ENCODE measurements around the gene CCNH. TPM values are rescaled to one million over a fixed set of nuclear protein-coding genes. Genes with fewer than 3 reads are reported as not detected.

Gene CCNH
- polyA plus RNA-seq, 1 of the 3 experiments (the other 2 are of a cell fraction) = 29.1 TPM

- Histone ChIP-seq H3F3A (replicated peaks; ENCODE audit: insufficient read depth) (peaks cover 61% of the 10 kb centered on the region), H3K9ac (no peak overlapping the region), H3K4me2 (no peak overlapping the region), H3K79me2 (ENCODE audit: insufficient read depth) (peaks cover 33% of the 10 kb centered on the region; the same call in 1 of the 2 replicates), H3K27me3 (ENCODE audit: insufficient read depth) (no peaks in the 10 kb centered on the region), H3K4me1 (ENCODE audit: control insufficient read depth in 1 of 2, insufficient read depth in 2 of 2, low read depth in 1 of 2, low read length in 1 of 2) (peaks cover 0 to 25% of the 10 kb centered on the region in 2 experiments; a peak in 3 of 4 replicates), H3K4me3 (ENCODE audit: low read depth in 2 of 2, low read length in 1 of 2) (no peak overlapping the region), H2AFZ (ENCODE audit: low read depth) (no peak overlapping the region), H3K27ac (ENCODE audit: low read depth in 2 of 2, low read length in 1 of 2) (peak overlapping the region; percentile 34 to 96; a peak in 3 of 4 replicates), H4K20me1 (ENCODE audit: insufficient read depth) (no peaks in the 10 kb centered on the region), H3K9me2 (no peaks in the 10 kb centered on the region), H3K9me3 (no peaks in the 10 kb centered on the region), H3K36me3 (replicated peaks in 1 of 2; ENCODE audit: control insufficient read depth in 1 of 2, insufficient read depth in 2 of 2, low read length in 1 of 2) (peaks cover 91 to 98% of the 10 kb centered on the region in 2 experiments)
- CTCF ChIA-PET = interaction anchor here (1.0 to 1.2 kb wide), 3 partner anchors 10 to 24 kb away, joined by 3 to 5 read pairs (median 3); no protein-coding TSS in a partner anchor
- WGBS (ENCODE audit: low lambda C conversion rate) = 96% methylated on average over 3 of the region's 3 CpGs
- TF ChIP-seq MEF2A (IDR thresholded peaks at IDR 0.05; ENCODE audit: borderline replicate concordance, low read depth) (no peak), TEAD4 (IDR thresholded peaks at IDR 0.05; ENCODE audit: borderline replicate concordance, insufficient read depth) (no peak), FOXJ3 (CRISPR knock-in tag; IDR thresholded peaks at IDR 0.05) (no peak)
- no peak for DNase-seq
- POLR2A ChIA-PET = no interaction called here
Observed at GRCh38 chr5:87390075-87390474, 22.7 kb downstream of the CCNH start.

GRCh38 chr5:87389296-87390034 is 23.3 kb downstream of the CCNH start:
- Histone ChIP-seq H3K4me2 (no peak overlapping the region), H3K27ac (ENCODE audit: low read depth in 2 of 2, low read length in 1 of 2) (peak overlapping the region; percentile 34 to 96; a peak in 3 of 4 replicates), H3K36me3 (replicated peaks in 1 of 2; ENCODE audit: control insufficient read depth in 1 of 2, insufficient read depth in 2 of 2, low read length in 1 of 2) (peaks cover 91 to 98% of the 10 kb centered on the region in 2 experiments), H4K20me1 (ENCODE audit: insufficient read depth) (no peaks in the 10 kb centered on the region), H3K4me1 (ENCODE audit: control insufficient read depth in 1 of 2, insufficient read depth in 2 of 2, low read depth in 1 of 2, low read length in 1 of 2) (peaks cover 0 to 21% of the 10 kb centered on the region in 2 experiments; a peak in 3 of 4 replicates), H3K27me3 (ENCODE audit: insufficient read depth) (no peaks in the 10 kb centered on the region), H2AFZ (ENCODE audit: low read depth) (no peak overlapping the region), H3K9me3 (no peaks in the 10 kb centered on the region), H3K9ac (no peak overlapping the region), H3K79me2 (ENCODE audit: insufficient read depth) (peaks cover 29% of the 10 kb centered on the region; the same call in 1 of the 2 replicates), H3K9me2 (no peaks in the 10 kb centered on the region), H3K4me3 (ENCODE audit: low read depth in 2 of 2, low read length in 1 of 2) (no peak overlapping the region), H3F3A (replicated peaks; ENCODE audit: insufficient read depth) (peaks cover 60% of the 10 kb centered on the region)
- WGBS (ENCODE audit: low lambda C conversion rate) = 96% methylated on average over 14 of the region's 14 CpGs
- CTCF ChIA-PET = interaction anchor here (0.7 to 1.2 kb wide), 4 partner anchors 11 to 26 kb away, joined by 3 to 5 read pairs (median 3); no protein-coding TSS in a partner anchor
- no peak for TF ChIP-seq NFIC (IDR thresholded peaks at IDR 0.05; ENCODE audit: borderline replicate concordance)
- no peak for TF ChIP-seq RFX5 (IDR thresholded peaks at IDR 0.05; ENCODE audit: low read length)
- TF ChIP-seq, protein P1, sequence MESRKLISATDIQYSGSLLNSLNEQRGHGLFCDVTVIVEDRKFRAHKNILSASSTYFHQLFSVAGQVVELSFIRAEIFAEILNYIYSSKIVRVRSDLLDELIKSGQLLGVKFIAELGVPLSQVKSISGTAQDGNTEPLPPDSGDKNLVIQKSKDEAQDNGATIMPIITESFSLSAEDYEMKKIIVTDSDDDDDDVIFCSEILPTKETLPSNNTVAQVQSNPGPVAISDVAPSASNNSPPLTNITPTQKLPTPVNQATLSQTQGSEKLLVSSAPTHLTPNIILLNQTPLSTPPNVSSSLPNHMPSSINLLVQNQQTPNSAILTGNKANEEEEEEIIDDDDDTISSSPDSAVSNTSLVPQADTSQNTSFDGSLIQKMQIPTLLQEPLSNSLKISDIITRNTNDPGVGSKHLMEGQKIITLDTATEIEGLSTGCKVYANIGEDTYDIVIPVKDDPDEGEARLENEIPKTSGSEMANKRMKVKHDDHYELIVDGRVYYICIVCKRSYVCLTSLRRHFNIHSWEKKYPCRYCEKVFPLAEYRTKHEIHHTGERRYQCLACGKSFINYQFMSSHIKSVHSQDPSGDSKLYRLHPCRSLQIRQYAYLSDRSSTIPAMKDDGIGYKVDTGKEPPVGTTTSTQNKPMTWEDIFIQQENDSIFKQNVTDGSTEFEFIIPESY (IDR thresholded peaks at IDR 0.05; ENCODE audit: borderline replicate concordance, low read depth) = no peak
- TF ChIP-seq POLR2AphosphoS5 (IDR thresholded peaks at IDR 0.05; ENCODE audit: low read depth, low read length) = 0 out of 2 replicates have a peak, but pooled peaks have one; percentile 12
- TF ChIP-seq, protein P2, sequence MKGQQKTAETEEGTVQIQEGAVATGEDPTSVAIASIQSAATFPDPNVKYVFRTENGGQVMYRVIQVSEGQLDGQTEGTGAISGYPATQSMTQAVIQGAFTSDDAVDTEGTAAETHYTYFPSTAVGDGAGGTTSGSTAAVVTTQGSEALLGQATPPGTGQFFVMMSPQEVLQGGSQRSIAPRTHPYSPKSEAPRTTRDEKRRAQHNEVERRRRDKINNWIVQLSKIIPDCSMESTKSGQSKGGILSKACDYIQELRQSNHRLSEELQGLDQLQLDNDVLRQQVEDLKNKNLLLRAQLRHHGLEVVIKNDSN (IDR thresholded peaks at IDR 0.05; ENCODE audit: borderline replicate concordance, low read depth) = no peak
- TF ChIP-seq YY1 (IDR thresholded peaks at IDR 0.05; ENCODE audit: low read depth) = no peak
- no peak for TF ChIP-seq MAX (IDR thresholded peaks at IDR 0.05; ENCODE audit: low read depth)
- no peak for DNase-seq
- POLR2A ChIA-PET = no interaction called here
